HG02885 (cell line): ENCODE results near the gene SCGB1C1.
"Not testable (repeated sequence)": the region's sequence is repeated elsewhere in the genome, so short reads cannot be mapped to it uniquely, and the experiment has no call there.

ENCODE experiments used
- ATAC-seq: cut with Tn5 transposase; IDR thresholded peaks from one replicate; pipeline ENCODE4 v1.9.1; 2021; ENCODE audit warnings: mild to moderate bottlenecking; ENCODE audit not compliant: unreplicated experiment, poor library complexity

SCGB1C1 gene

GRCh38 chr11:236774-237767 is 44.2 kb downstream of the SCGB1C1 start, which contains the start of gene PSMD13:
Gene PSMD13 (plus strand): TSS chr11:236976. CDS start chr11:237050, 74 bp downstream.
- peak; percentile 82 for ATAC-seq

- ATAC-seq = not testable (repeated sequence)
Measured at GRCh38 chr11:238346-238745, 45.5 kb downstream of the SCGB1C1 start.

- ATAC-seq = no peak
Measured at GRCh38 chr11:240315-240714, 47.4 kb downstream of the SCGB1C1 start.

- ATAC-seq = no peak
Measured at GRCh38 chr11:241634-242033, 48.8 kb downstream of the SCGB1C1 start.
